CD14-positive monocyte (primary cell): ENCODE results near the gene STX18. TPM values are rescaled to one million over a fixed set of nuclear protein-coding genes. Genes with fewer than 3 reads are reported as not detected.

Experiments
- DNase-seq, 3 donors: peaks; one replicate each; pipeline ENCODE4 v3.0.0-alpha.2; 2011 to 2022
- H2AFZ ChIP-seq: 2 replicates; pipeline ENCODE4 v1.6.0; 2012; ENCODE audit warnings: mild to moderate bottlenecking, low read depth, low read length, inconsistent platforms; ENCODE audit not compliant: insufficient read depth, poor library complexity, severe bottlenecking
- H3K27ac ChIP-seq, 2 donors: 1 replicate in 1 of 2; 2 replicates in 1 of 2; pipeline ENCODE4 v1.5.1; 2012 to 2013; ENCODE audit warnings: low read length in 2 of 2, control low read depth in 1 of 2, inconsistent platforms in 1 of 2, low read depth in 1 of 2, mild to moderate bottlenecking in 1 of 2
- H3K27me3 ChIP-seq, 2 donors: one replicate each; pipeline versions ENCODE4 v1.6.0 to v1.6.1; 2011 to 2013; ENCODE audit warnings: low read length in 2 of 2; ENCODE audit not compliant: control insufficient read depth in 2 of 2, insufficient read depth in 2 of 2
- H3K36me3 ChIP-seq, 2 donors: replicated peaks in 1 of 2; 1 replicate in 1 of 2; 2 replicates in 1 of 2; pipeline versions ENCODE4 v1.5.1 to v1.6.1; 2012 to 2013; ENCODE audit warnings: low read length in 2 of 2, control low read depth in 1 of 2, inconsistent platforms in 1 of 2, mild to moderate bottlenecking in 1 of 2; ENCODE audit not compliant: insufficient read depth in 2 of 2, control insufficient read depth in 1 of 2
- H3K4me1 ChIP-seq, 2 donors: 1 replicate in 1 of 2; 2 replicates in 1 of 2; pipeline versions ENCODE4 v1.5.1 to v1.6.1; 2012 to 2013; ENCODE audit warnings: low read length in 2 of 2, control low read depth in 1 of 2, inconsistent platforms in 1 of 2, mild to moderate bottlenecking in 1 of 2, moderate library complexity in 1 of 2; ENCODE audit not compliant: insufficient read depth in 2 of 2, control insufficient read depth in 1 of 2
- H3K4me2 ChIP-seq: replicated peaks from 2 replicates; pipeline ENCODE3; 2012; ENCODE audit warnings: low read length, moderate library complexity, mild to moderate bottlenecking; ENCODE audit not compliant: poor library complexity, severe bottlenecking; ENCODE audit errors: extremely low read depth
- H3K4me3 ChIP-seq, 3 experiments: fragments of 200-600 bp in 1 of 3; sonication (generic) in 1 of 3; replicated peaks in 1 of 3; 1 replicate in 2 of 3; 2 replicates in 1 of 3; pipeline ENCODE4 v1.5.1; 2011 to 2013; ENCODE audit warnings: low read length in 3 of 3, mild to moderate bottlenecking in 3 of 3, control low read depth in 2 of 3, low read depth in 2 of 3, inconsistent platforms in 1 of 3, moderate library complexity in 1 of 3
- H3K79me2 ChIP-seq: 2 replicates; pipeline ENCODE4 v1.6.0; 2012; ENCODE audit warnings: mild to moderate bottlenecking, control low read depth, inconsistent platforms, low read length, moderate library complexity; ENCODE audit not compliant: insufficient read depth
- H3K9ac ChIP-seq: 2 replicates; pipeline ENCODE4 v1.6.0; 2017; ENCODE audit warnings: low read length, mild to moderate bottlenecking; ENCODE audit not compliant: insufficient read depth, poor library complexity, severe bottlenecking
- H3K9me3 ChIP-seq, 2 donors: replicated peaks in 1 of 2; 1 replicate in 1 of 2; 2 replicates in 1 of 2; pipeline versions ENCODE4 v1.5.1 to v1.6.1; 2012 to 2013; ENCODE audit warnings: low read length in 2 of 2, control low read depth in 1 of 2; ENCODE audit not compliant: control insufficient read depth in 1 of 2, insufficient read depth in 1 of 2
- H4K20me1 ChIP-seq: 2 replicates; pipeline ENCODE4 v1.6.0; 2012; ENCODE audit warnings: mild to moderate bottlenecking, low read length, control low read depth, moderate library complexity; ENCODE audit not compliant: insufficient read depth
- H3K27ac Mint-ChIP-seq, 7 donors: one replicate each; pipeline ENCODE4 v1.8.0; 2020; ENCODE audit warnings: mild to moderate bottlenecking in 7 of 7, mixed read lengths in 7 of 7, moderate library complexity in 6 of 7, inconsistent platforms in 2 of 7
- H3K27me3 Mint-ChIP-seq, 3 donors: one replicate each; pipeline ENCODE4 v1.8.0; 2021 to 2022; ENCODE audit warnings: low read depth in 3 of 3, mild to moderate bottlenecking in 3 of 3, mixed read lengths in 3 of 3, moderate library complexity in 3 of 3, inconsistent platforms in 1 of 3
- H3K36me3 Mint-ChIP-seq, 2 donors: one replicate each; pipeline ENCODE4 v1.8.0; 2020; ENCODE audit warnings: mixed read lengths in 2 of 2, inconsistent platforms in 1 of 2, mild to moderate bottlenecking in 1 of 2
- H3K4me1 Mint-ChIP-seq: one replicate; pipeline ENCODE4 v1.8.0; 2020; ENCODE audit warnings: mild to moderate bottlenecking, mixed read lengths
- H3K4me3 Mint-ChIP-seq, 2 donors: one replicate each; pipeline ENCODE4 v1.8.0; 2020; ENCODE audit warnings: mild to moderate bottlenecking in 2 of 2, mixed read lengths in 2 of 2, moderate library complexity in 1 of 2
- H3K9me3 Mint-ChIP-seq, 7 donors: one replicate each; pipeline ENCODE4 v1.8.0; 2020 to 2022; ENCODE audit warnings: mixed read lengths in 7 of 7, mild to moderate bottlenecking in 6 of 7, moderate library complexity in 6 of 7, inconsistent platforms in 2 of 7
- WGBS: methylation state at CpG from one replicate; pipeline ENCODE4 v1.1.5; 2013; ENCODE audit warnings: missing lambda C conversion rate; ENCODE audit not compliant: insufficient coverage; 5-methylcytosine and 5-hydroxymethylcytosine counted together
- intact Hi-C, 2 donors: fragments of 100-400 bp; cut with micrococcal nuclease; formaldehyde crosslinking; loops; one replicate each; pipeline versions ENCODE4 v1.15.0 to v1.15.1; 2023
- polyA plus RNA-seq, 3 donors: library from polyadenylated mRNA; depleted of rRNA in 1 of 3; unstranded in 2 of 3; stranded (reverse) in 1 of 3; fragments of 300-500 nt in 2 of 3; fragments of >200 nt in 1 of 3; fragmentation: Illumina TruSeq in 2 of 3; gene quantifications; 1 replicate in 2 of 3; 2 replicates in 1 of 3; pipeline ENCODE4 v1.2.3, GENCODE V29; 2012 to 2021
- TF ChIP-seq, protein P1 (sequence below): fragments of 200-600 bp; IDR thresholded peaks from one replicate; pipeline ENCODE4 v1.8.0; 2022; ENCODE audit warnings: antibody characterized with exemption, mild to moderate bottlenecking

STX18 gene
- polyA plus RNA-seq, 3 donors: 19.0 to 24.1 (median 19.6) TPM

DNA sequence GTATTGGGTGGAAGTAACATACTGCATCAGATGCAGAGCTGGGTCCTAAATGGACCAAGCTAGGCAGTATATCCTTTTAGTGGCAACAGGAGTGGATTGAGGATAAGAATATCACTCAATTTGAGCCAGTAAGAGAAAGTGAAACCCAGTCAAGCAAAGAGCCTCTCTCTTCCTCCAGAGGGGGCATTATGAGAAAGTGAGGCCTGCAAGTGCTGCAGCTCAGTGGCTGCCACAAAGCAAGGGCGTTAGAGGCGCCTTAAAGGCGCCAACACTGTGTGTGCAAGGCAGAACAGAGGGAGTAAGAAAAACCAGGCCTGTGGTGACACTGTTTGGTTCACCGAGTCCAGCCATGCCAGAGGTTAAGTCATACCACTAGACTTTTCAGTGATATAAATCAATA, 17.5 kb downstream of the STX18 start:
- H3K4me1 ChIP-seq: no peaks in the 10 kb centered on the region
- H3K27me3 Mint-ChIP-seq: no peaks in the 10 kb centered on the region
- peak overlapping the region in 1 of 2 donors; percentile 38 for H3K27ac ChIP-seq
- H2AFZ ChIP-seq: no peak overlapping the region
- H3K4me2 ChIP-seq: no peak overlapping the region
- peaks cover 80% of the 10 kb centered on the region for H3K79me2 ChIP-seq
- peaks cover 5 to 49% of the 10 kb centered on the region in 2 donors for H3K36me3 ChIP-seq
- DNase-seq: no peak
- peaks cover 70% of the 10 kb centered on the region for H4K20me1 ChIP-seq
- intact Hi-C loops: no loop called here
- H3K9me3 ChIP-seq: no peaks in the 10 kb centered on the region
- peaks cover 2% of the 10 kb centered on the region for H3K4me1 Mint-ChIP-seq
- H3K9ac ChIP-seq: no peak overlapping the region
- no peaks in the 10 kb centered on the region for H3K27me3 ChIP-seq
- no peaks in the 10 kb centered on the region for H3K9me3 Mint-ChIP-seq
- H3K27ac Mint-ChIP-seq: peak overlapping the region in 2 of 7 donors; percentile 30 to 63
- no peak overlapping the region for H3K4me3 Mint-ChIP-seq
- H3K4me3 ChIP-seq: no peak overlapping the region
- peaks cover 32 to 36% of the 10 kb centered on the region in 2 donors for H3K36me3 Mint-ChIP-seq
- TF ChIP-seq, protein P1, sequence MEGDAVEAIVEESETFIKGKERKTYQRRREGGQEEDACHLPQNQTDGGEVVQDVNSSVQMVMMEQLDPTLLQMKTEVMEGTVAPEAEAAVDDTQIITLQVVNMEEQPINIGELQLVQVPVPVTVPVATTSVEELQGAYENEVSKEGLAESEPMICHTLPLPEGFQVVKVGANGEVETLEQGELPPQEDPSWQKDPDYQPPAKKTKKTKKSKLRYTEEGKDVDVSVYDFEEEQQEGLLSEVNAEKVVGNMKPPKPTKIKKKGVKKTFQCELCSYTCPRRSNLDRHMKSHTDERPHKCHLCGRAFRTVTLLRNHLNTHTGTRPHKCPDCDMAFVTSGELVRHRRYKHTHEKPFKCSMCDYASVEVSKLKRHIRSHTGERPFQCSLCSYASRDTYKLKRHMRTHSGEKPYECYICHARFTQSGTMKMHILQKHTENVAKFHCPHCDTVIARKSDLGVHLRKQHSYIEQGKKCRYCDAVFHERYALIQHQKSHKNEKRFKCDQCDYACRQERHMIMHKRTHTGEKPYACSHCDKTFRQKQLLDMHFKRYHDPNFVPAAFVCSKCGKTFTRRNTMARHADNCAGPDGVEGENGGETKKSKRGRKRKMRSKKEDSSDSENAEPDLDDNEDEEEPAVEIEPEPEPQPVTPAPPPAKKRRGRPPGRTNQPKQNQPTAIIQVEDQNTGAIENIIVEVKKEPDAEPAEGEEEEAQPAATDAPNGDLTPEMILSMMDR: no peak
- WGBS: 95% methylated on average over 3 of the region's 4 CpGs

DNA sequence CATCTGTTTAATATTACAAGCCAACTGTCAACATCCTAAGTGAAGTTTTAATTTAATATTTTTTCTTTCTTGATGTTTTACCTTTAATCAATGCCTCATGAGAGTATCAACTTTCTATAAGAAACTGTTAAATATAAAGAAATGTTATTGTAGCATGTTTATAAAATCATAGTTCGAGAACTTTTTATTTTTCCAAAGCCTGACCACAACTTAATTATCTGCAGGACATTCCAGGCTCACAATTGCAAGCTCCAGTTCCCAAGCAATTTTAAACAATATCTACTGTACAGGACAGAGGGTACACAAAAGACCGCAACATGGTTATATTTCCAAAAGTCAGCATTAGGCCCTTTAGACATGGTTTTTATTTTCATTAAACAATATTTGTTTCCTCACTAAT, 20.1 kb downstream of the STX18 start:
- no peaks in the 10 kb centered on the region for H3K27me3 Mint-ChIP-seq
- H2AFZ ChIP-seq: no peak overlapping the region
- no peak overlapping the region for H3K4me2 ChIP-seq
- no peaks in the 10 kb centered on the region for H3K4me1 ChIP-seq
- H3K9me3 Mint-ChIP-seq: no peaks in the 10 kb centered on the region
- no peaks in the 10 kb centered on the region for H3K27me3 ChIP-seq
- peaks cover 4 to 29% of the 10 kb centered on the region in 2 donors for H3K36me3 ChIP-seq
- no peak overlapping the region for H3K27ac ChIP-seq
- H3K4me3 Mint-ChIP-seq: no peak overlapping the region
- TF ChIP-seq, protein P1: no peak
- peaks cover 74% of the 10 kb centered on the region for H4K20me1 ChIP-seq
- H3K36me3 Mint-ChIP-seq: peaks cover 16 to 21% of the 10 kb centered on the region in 2 donors
- H3K27ac Mint-ChIP-seq: no peak overlapping the region
- peaks cover 2% of the 10 kb centered on the region for H3K4me1 Mint-ChIP-seq
- no peak overlapping the region for H3K4me3 ChIP-seq
- DNase-seq: no peak
- H3K9ac ChIP-seq: no peak overlapping the region
- intact Hi-C loops: no loop called here
- H3K79me2 ChIP-seq: peaks cover 86% of the 10 kb centered on the region
- H3K9me3 ChIP-seq: no peaks in the 10 kb centered on the region
- no CpG with 5 or more reads among the region's 2 CpGs for WGBS
